D721Med (cell line): ENCODE data around the gene BAG5.

Experiments
- DNase-seq: peaks from one replicate; pipeline ENCODE4 v3.0.0; 2011; ENCODE audit warnings: low spot score; ENCODE audit not compliant: insufficient read length
- FAIRE-seq: peaks from 2 replicates; lab custom pipeline; 2011; peaks lifted over from hg19 to GRCh38; lab: Jason Lieb, UNC
- TF ChIP-seq, protein P1 (sequence below): IDR thresholded peaks from 2 replicates; pipeline ENCODE4 v1.5.1; 2012; ENCODE audit warnings: mild to moderate bottlenecking, control low read depth; ENCODE audit not compliant: insufficient read depth; ENCODE audit errors: missing control alignments

Gene BAG5

GRCh38 chr14:103550451-103551337, 11.8 kb downstream of the BAG5 start:
- TF ChIP-seq, protein P1, sequence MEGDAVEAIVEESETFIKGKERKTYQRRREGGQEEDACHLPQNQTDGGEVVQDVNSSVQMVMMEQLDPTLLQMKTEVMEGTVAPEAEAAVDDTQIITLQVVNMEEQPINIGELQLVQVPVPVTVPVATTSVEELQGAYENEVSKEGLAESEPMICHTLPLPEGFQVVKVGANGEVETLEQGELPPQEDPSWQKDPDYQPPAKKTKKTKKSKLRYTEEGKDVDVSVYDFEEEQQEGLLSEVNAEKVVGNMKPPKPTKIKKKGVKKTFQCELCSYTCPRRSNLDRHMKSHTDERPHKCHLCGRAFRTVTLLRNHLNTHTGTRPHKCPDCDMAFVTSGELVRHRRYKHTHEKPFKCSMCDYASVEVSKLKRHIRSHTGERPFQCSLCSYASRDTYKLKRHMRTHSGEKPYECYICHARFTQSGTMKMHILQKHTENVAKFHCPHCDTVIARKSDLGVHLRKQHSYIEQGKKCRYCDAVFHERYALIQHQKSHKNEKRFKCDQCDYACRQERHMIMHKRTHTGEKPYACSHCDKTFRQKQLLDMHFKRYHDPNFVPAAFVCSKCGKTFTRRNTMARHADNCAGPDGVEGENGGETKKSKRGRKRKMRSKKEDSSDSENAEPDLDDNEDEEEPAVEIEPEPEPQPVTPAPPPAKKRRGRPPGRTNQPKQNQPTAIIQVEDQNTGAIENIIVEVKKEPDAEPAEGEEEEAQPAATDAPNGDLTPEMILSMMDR = no peak
- DNase-seq = no peak
- FAIRE-seq = no peak

GRCh38 chr14:103549361-103550311, 12.8 kb downstream of the BAG5 start:
- no peak for FAIRE-seq
- TF ChIP-seq, protein P1 = no peak

GRCh38 chr14:103548463-103549351, 13.8 kb downstream of the BAG5 start:
- TF ChIP-seq, protein P1 = no peak
- FAIRE-seq (no peak), DNase-seq (no peak)

More at GRCh38 chr14:103549361-103550311, 12.8 kb downstream of the BAG5 start:
- no peak for DNase-seq

GRCh38 chr14:103547941-103548462, 14.5 kb downstream of the BAG5 start:
- DNase-seq = no peak
- TF ChIP-seq, protein P1 = no peak
- FAIRE-seq = no peak

DNA sequence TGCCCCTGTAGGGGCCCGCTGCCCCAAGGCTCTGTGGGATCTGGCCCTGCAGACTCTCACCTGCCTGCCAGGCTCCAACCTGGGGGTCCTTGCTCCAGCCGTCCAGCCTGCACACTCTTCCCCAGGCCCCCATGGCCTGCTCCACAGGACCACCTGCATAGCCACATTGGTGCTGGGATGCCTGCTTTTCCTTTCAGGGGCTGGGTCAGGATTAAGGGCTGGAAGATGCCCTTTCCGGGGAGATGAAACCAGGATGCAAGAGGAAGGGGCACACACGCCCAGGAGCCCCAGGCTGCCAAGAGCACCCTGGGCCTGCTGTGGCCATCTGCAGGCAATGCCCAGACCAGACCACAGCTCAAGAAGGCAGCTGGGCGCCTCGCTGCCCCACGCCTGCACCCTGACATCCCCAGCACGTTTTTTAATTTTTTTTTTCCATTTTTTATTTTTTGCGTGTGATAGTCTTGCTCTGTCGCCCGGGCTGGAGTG, 15.0 kb downstream of the BAG5 start:
- FAIRE-seq (no peak), DNase-seq (no peak)
- TF ChIP-seq, protein P1 = no peak
